MM.1S (cell line): ENCODE results near the gene ANG.

Experiments used
- DNase-seq: peaks from one replicate; pipeline ENCODE4 v3.0.0-alpha.2; 2015
- H2AFZ ChIP-seq: fragments of 300-600 bp; sonication (generic); 2 replicates; pipeline ENCODE4 v1.6.0; 2016; ENCODE audit warnings: antibody characterized with exemption, low read length
- H3F3A ChIP-seq: fragments of 300-600 bp; sonication (generic); 2 replicates; pipeline ENCODE4 v1.6.1; 2016; ENCODE audit warnings: mild to moderate bottlenecking, antibody characterized with exemption, low read length, moderate library complexity, mixed read lengths; ENCODE audit not compliant: insufficient read depth
- H3K27ac ChIP-seq: fragments of 300-600 bp; sonication (generic); 2 replicates; pipeline ENCODE4 v1.5.1; 2016; ENCODE audit warnings: mild to moderate bottlenecking, low read length
- H3K27me3 ChIP-seq: fragments of 300-600 bp; sonication (generic); replicated peaks from 2 replicates; pipeline ENCODE4 v1.6.0; 2016; ENCODE audit warnings: low read length; ENCODE audit not compliant: insufficient read depth
- H3K36me3 ChIP-seq: fragments of 300-600 bp; sonication (generic); replicated peaks from 2 replicates; pipeline ENCODE4 v1.6.1; 2016; ENCODE audit warnings: mild to moderate bottlenecking, low read length, mixed read lengths; ENCODE audit not compliant: insufficient read depth
- H3K4me1 ChIP-seq: fragments of 300-600 bp; sonication (generic); 2 replicates; pipeline ENCODE4 v1.6.1; 2016; ENCODE audit warnings: low read length, mixed read lengths
- H3K4me2 ChIP-seq: fragments of 300-600 bp; sonication (generic); 2 replicates; pipeline ENCODE4 v1.6.0; 2016; ENCODE audit warnings: low read depth, low read length
- H3K4me3 ChIP-seq: fragments of 300-600 bp; sonication (generic); 2 replicates; pipeline ENCODE4 v1.5.1; 2016; ENCODE audit warnings: low read length, mixed read lengths
- H3K79me2 ChIP-seq: fragments of 300-600 bp; sonication (generic); 2 replicates; pipeline ENCODE4 v1.6.1; 2016; ENCODE audit warnings: mixed run types, low read length, mixed read lengths
- H3K9ac ChIP-seq: fragments of 300-600 bp; sonication (generic); 2 replicates; pipeline ENCODE4 v1.6.1; 2016; ENCODE audit warnings: low read length, mixed read lengths
- H3K9me2 ChIP-seq: fragments of 300-600 bp; sonication (generic); replicated peaks from 2 replicates; pipeline ENCODE4 v1.6.1; 2016; ENCODE audit warnings: mild to moderate bottlenecking, low read length, mixed read lengths; ENCODE audit not compliant: insufficient read depth
- H3K9me3 ChIP-seq: fragments of 300-600 bp; sonication (generic); replicated peaks from 2 replicates; pipeline ENCODE4 v1.6.1; 2016; ENCODE audit warnings: mild to moderate bottlenecking, low read length, mixed read lengths; ENCODE audit not compliant: insufficient read depth
- H4K20me1 ChIP-seq: fragments of 300-600 bp; sonication (generic); 2 replicates; pipeline ENCODE4 v1.6.1; 2016; ENCODE audit warnings: mild to moderate bottlenecking, low read length, moderate library complexity, mixed read lengths; ENCODE audit not compliant: insufficient read depth
- CTCF ChIP-seq: fragments of 300-600 bp; sonication (generic); IDR thresholded peaks from 2 replicates; pipeline ENCODE4 v1.5.1; 2016; ENCODE audit warnings: antibody characterized with exemption, low read length, mixed read lengths
- EZH2 ChIP-seq: fragments of 300-600 bp; sonication (generic); optimal IDR thresholded peaks from 2 replicates; pipeline ENCODE3; 2017; ENCODE audit warnings: low read depth, mild to moderate bottlenecking, antibody characterized with exemption, low read length, mixed read lengths
- EZH2phosphoT487 ChIP-seq: fragments of 300-600 bp; sonication (generic); IDR thresholded peaks from 2 replicates; pipeline ENCODE4 v1.6.1; 2018; ENCODE audit warnings: antibody characterized with exemption, low read length

ANG gene

GRCh38 chr14:20683125-20683890, 5.3 kb upstream of the ANG start:
- Histone ChIP-seq H3K4me1 (0 out of 2 replicates have a peak, but pooled peaks cover 5% of the 10 kb centered on the region), H2AFZ (peak overlapping the region; percentile 61), H3F3A (peaks cover 56% of the 10 kb centered on the region), H3K4me2 (peak overlapping the region; percentile 97), H4K20me1 (no peaks in the 10 kb centered on the region), H3K27me3 (no peaks in the 10 kb centered on the region), H3K9me2 (no peaks in the 10 kb centered on the region), H3K36me3 (no peaks in the 10 kb centered on the region), H3K27ac (peak overlapping the region; percentile 99), H3K9me3 (no peaks in the 10 kb centered on the region), H3K9ac (peak overlapping the region; percentile 91), H3K79me2 (no peaks in the 10 kb centered on the region), H3K4me3 (peak overlapping the region; percentile 77)
- TF ChIP-seq CTCF (no peak), EZH2 (no peak), EZH2phosphoT487 (no peak)
- DNase-seq: peak; percentile 74

GRCh38 chr14:20683891-20684661, 4.5 kb upstream of the ANG start, which contains the start of gene RNASE4:
TSS of gene RNASE4 (plus strand) at chr14:20684560. CDS start at chr14:20699372, 14,812 bp downstream.
- DNase-seq: peak; percentile 68

More at GRCh38 chr14:20683891-20684661, 4.5 kb upstream of the ANG start, which contains the start of gene RNASE4:
- H3K79me2 ChIP-seq: no peaks in the 10 kb centered on the region
- no peaks in the 10 kb centered on the region for H3K27me3 ChIP-seq
- peak within 1 kb of the TSS; percentile 88 for H2AFZ ChIP-seq
- H3K9me3 ChIP-seq: no peaks in the 10 kb centered on the region
- H3K9me2 ChIP-seq: no peaks in the 10 kb centered on the region
- H3K36me3 ChIP-seq: no peaks in the 10 kb centered on the region
- H3F3A ChIP-seq: peaks cover 56% of the 10 kb centered on the region
- peak within 1 kb of the TSS; percentile 97 for H3K4me2 ChIP-seq
- peak within 1 kb of the TSS; percentile 91 for H3K9ac ChIP-seq
- peak within 1 kb of the TSS; percentile 99 for H3K27ac ChIP-seq
- H3K4me1 ChIP-seq: 0 out of 2 replicates have a peak, but pooled peaks cover 5% of the 10 kb centered on the region
- H4K20me1 ChIP-seq: no peaks in the 10 kb centered on the region
- TF ChIP-seq CTCF (no peak), EZH2phosphoT487 (no peak), EZH2 (no peak)
- H3K4me3 ChIP-seq: peak within 1 kb of the TSS; percentile 77
